Right lobe of liver (tissue), 4 donors: Measurements from ENCODE around the gene ADAM12.

Source experiments
- CTCF ChIP-seq, 4 donors: fragments of 200-600 bp in 3 of 4; fragments of 450-650 bp in 1 of 4; IDR thresholded peaks; one replicate each; pipeline versions ENCODE4 v1.5.1 to v1.8.0; 2016 to 2022; ENCODE audit warnings: antibody characterized with exemption in 4 of 4, mild to moderate bottlenecking in 2 of 4
- POLR2A ChIP-seq: fragments of 450-650 bp; IDR thresholded peaks from one replicate; pipeline ENCODE4 v1.6.1; 2017; ENCODE audit warnings: antibody characterized with exemption, mild to moderate bottlenecking
- donor health status: DM: no; HTN: no; CAD: no.
- donor health status: DM: no; HTN: no; CAD: no.
- donor health status: DM: no; HTN: yes; CAD: no.

DNA sequence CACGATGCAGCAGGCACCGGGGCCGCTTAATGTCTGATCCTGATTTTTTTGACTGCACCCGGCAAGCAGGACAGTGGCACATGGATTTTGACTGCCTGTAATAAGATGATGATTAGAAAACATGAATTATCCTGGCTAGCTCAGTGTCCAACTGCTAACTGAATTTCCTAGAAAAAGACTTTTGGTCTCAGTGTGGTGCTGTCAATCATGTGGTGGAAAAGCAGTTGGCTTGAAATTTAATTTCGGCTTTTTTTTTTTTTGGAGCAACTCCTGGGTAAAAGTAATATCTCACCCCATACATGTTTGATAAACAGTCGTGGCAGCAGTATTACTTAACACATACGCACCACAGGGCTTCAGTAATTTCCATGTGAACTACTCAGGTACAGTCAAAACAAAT lies 264.2 kb downstream of the ADAM12 start:
- TF ChIP-seq CTCF (IDR thresholded peaks at IDR 0.05) (no peak), POLR2A (no peak)
